ENCODE data around the gene CHCHD2.
"Not testable (repeated sequence)": the region's sequence is repeated elsewhere in the genome, so short reads cannot be mapped to it uniquely, and the experiment has no call there.

Gene CHCHD2

GRCh38 chr7:56083150-56083785, 23.0 kb downstream of the CHCHD2 start:
- DNase-seq (ENCODE audit: low spot score), result no peak

GRCh38 chr7:56081626-56082340, 24.5 kb downstream of the CHCHD2 start:
- DNase-seq (ENCODE audit: low spot score), result no peak

GRCh38 chr7:56080726-56081435, 25.4 kb downstream of the CHCHD2 start:
- not testable (repeated sequence) for DNase-seq (ENCODE audit: low spot score)

- no peak for DNase-seq (ENCODE audit: low spot score)
These were observed 26.7 kb downstream of the CHCHD2 start for GRCh38 chr7:56079450-56080185.

GRCh38 chr7:56078196-56078595, 28.1 kb downstream of the CHCHD2 start:
- no peak for DNase-seq (ENCODE audit: low spot score)

- no peak for DNase-seq (ENCODE audit: low spot score)
These were observed 28.6 kb downstream of the CHCHD2 start for GRCh38 chr7:56077681-56078080.

- DNase-seq (ENCODE audit: low spot score), result peak; percentile 89
These were observed 31.9 kb downstream of the CHCHD2 start for GRCh38 chr7:56074371-56074791.

GRCh38 chr7:56066376-56066775, 39.9 kb downstream of the CHCHD2 start:
- DNase-seq (ENCODE audit: low spot score), result not testable (repeated sequence)

- DNase-seq (ENCODE audit: low spot score), result peak; percentile 95
These were observed 42.2 kb downstream of the CHCHD2 start, which contains the start of gene SUMF2 for GRCh38 chr7:56063882-56064625. Gene SUMF2 (plus strand): TSS chr7:56064286. CDS start chr7:56064312, 26 bp downstream.

- no peak for DNase-seq (ENCODE audit: low spot score)
These were observed 42.8 kb downstream of the CHCHD2 start for GRCh38 chr7:56063500-56063881.

GRCh38 chr7:56062382-56062781, 43.9 kb downstream of the CHCHD2 start:
- DNase-seq (ENCODE audit: low spot score), result no peak

- DNase-seq (ENCODE audit: low spot score), result no peak
These were observed 52.3 kb downstream of the CHCHD2 start for GRCh38 chr7:56053993-56054392.

- DNase-seq (ENCODE audit: low spot score), result no peak
These were observed 52.9 kb downstream of the CHCHD2 start for GRCh38 chr7:56053379-56053778.
